Measurements from ENCODE around the gene IKZF3. TPM values are rescaled to one million over a fixed set of nuclear protein-coding genes. Genes with fewer than 3 reads are reported as not detected.

IKZF3 gene
- 1 to 10 TPM in 3 of 4 donors, under 1 TPM in 1; 0.98 to 1.9 (median 1.4) TPM for total RNA-seq

- TF ChIP-seq CTCF (IDR thresholded peaks at IDR 0.05; ENCODE audit: low read depth), result no peak
Observed at GRCh38 chr17:39863918-39864746, at the start of gene IKZF3. IKZF3 (minus strand) TSS chr17:39864312; CDS start chr17:39864126, 186 bp downstream.

- TF ChIP-seq CTCF (IDR thresholded peaks at IDR 0.05; ENCODE audit: low read depth), result no peak
Observed at GRCh38 chr17:39908789-39909352, 44.8 kb upstream of the IKZF3 start.

- TF ChIP-seq CTCF (IDR thresholded peaks at IDR 0.05; ENCODE audit: low read depth), result no peak
Observed at GRCh38 chr17:39904990-39905288, 40.8 kb upstream of the IKZF3 start.

- TF ChIP-seq CTCF (IDR thresholded peaks at IDR 0.05; ENCODE audit: low read depth), result no peak
Observed at GRCh38 chr17:39903158-39903884, 39.2 kb upstream of the IKZF3 start.

- no peak for TF ChIP-seq CTCF (IDR thresholded peaks at IDR 0.05; ENCODE audit: low read depth)
Observed at GRCh38 chr17:39899215-39899614, 35.1 kb upstream of the IKZF3 start.

- no peak for TF ChIP-seq CTCF (IDR thresholded peaks at IDR 0.05; ENCODE audit: low read depth)
Observed at GRCh38 chr17:39898088-39898487, 34.0 kb upstream of the IKZF3 start.
